GM12878 (cell line): ENCODE data around the gene COX6B2. TPM values are rescaled to one million over a fixed set of nuclear protein-coding genes. Genes with fewer than 3 reads are reported as not detected.

Experiments
- CBX3 ChIP-seq: fragments of 200-600 bp; sonication (generic); IDR thresholded peaks from 2 replicates; pipeline ENCODE4 v1.6.1; 2016; ENCODE audit warnings: low read depth, borderline replicate concordance
- CTCF ChIP-seq, 3 experiments: IDR thresholded peaks in 2 of 3; conservative IDR thresholded peaks in 1 of 3; 2 replicates each; pipeline ENCODE4 v1.5.1; 2011; ENCODE audit warnings: low read depth in 3 of 3, low read length in 3 of 3, mild to moderate bottlenecking in 3 of 3, control low read depth in 2 of 3, moderate library complexity in 2 of 3, inconsistent platforms in 1 of 3, mixed read lengths in 1 of 3; ENCODE audit not compliant: control insufficient read depth in 2 of 3, insufficient read depth in 1 of 3; ENCODE audit errors: extremely low read depth in 1 of 3
- E2F4 ChIP-seq: IDR thresholded peaks from 2 replicates; pipeline ENCODE4 v1.6.1; 2012; ENCODE audit warnings: low read depth, low read length, improper control_type of control experiment
- HSF1 ChIP-seq: fragments of 150-350 bp; IDR thresholded peaks from 2 replicates; pipeline ENCODE4 v1.6.1; 2014; ENCODE audit warnings: mild to moderate bottlenecking, low read depth, low read length
- IRF3 ChIP-seq: fragments of 450-650 bp; IDR thresholded peaks from 2 replicates; pipeline ENCODE4 v1.6.1; 2014; ENCODE audit warnings: mild to moderate bottlenecking
- MYC ChIP-seq: IDR thresholded peaks from 2 replicates; pipeline ENCODE4 v1.6.1; 2011; ENCODE audit warnings: mild to moderate bottlenecking, low read length, moderate library complexity, inconsistent platforms; ENCODE audit not compliant: insufficient read depth, insufficient replicate concordance, insufficient read length, severe bottlenecking
- PRDM15 ChIP-seq: fragments of 450-650 bp; formaldehyde crosslinking; IDR thresholded peaks from 2 replicates; pipeline ENCODE4 v1.4.0; 2020; ENCODE audit warnings: mild to moderate bottlenecking, moderate library complexity
- SUZ12 ChIP-seq: fragments of 200-600 bp; sonication (generic); IDR thresholded peaks from one replicate; pipeline ENCODE4 v1.6.1; 2018; ENCODE audit warnings: antibody characterized with exemption, mild to moderate bottlenecking; ENCODE audit not compliant: unreplicated experiment
- ZNF24 ChIP-seq: fragments of 450-650 bp; IDR thresholded peaks from 2 replicates; pipeline ENCODE4 v1.6.1; 2017; ENCODE audit warnings: antibody characterized with exemption, mild to moderate bottlenecking
- ZNF592 ChIP-seq: fragments of 450-650 bp; IDR thresholded peaks from 2 replicates; pipeline ENCODE4 v1.6.1; 2017; ENCODE audit warnings: mild to moderate bottlenecking, moderate library complexity
- polyA plus RNA-seq, 11 experiments: library from polyadenylated mRNA; depleted of rRNA in 4 of 11; unstranded in 6 of 11; stranded (reverse) in 5 of 11; fragments of >200 nt; fragmentation: Nextera tagmentation in 4 of 11; fragmentation: Illumina TruSeq in 1 of 11; extraction: Ambion mirVana in 4 of 11; extraction: Trizol in 1 of 11; gene quantifications; 1 replicate in 1 of 11; 2 replicates in 10 of 11; pipeline versions ENCODE4 v1.2.1 to v1.2.3, GENCODE V29; 2011 to 2016; ENCODE audit warnings: inconsistent platforms in 2 of 11, missing spikeins in 2 of 11, low read depth in 1 of 11
- total RNA-seq, 4 experiments: library from RNA; depleted of rRNA in 3 of 4; stranded (reverse); fragments of >200 nt in 3 of 4; fragmentation: Illumina TruSeq in 1 of 4; extraction: Trizol in 1 of 4; gene quantifications; 2 replicates each; pipeline versions ENCODE4 v1.2.1 to v1.2.3, GENCODE V29; 2013 to 2021

The COX6B2 gene
- total and polyA plus RNA-seq, 10 of the 15 experiments (the other 5 are each of a cell fraction or from before 2014, with no cell fraction given), result 0.05 to 0.08 (median 0.07) TPM; not detected in 6

- no peak for TF ChIP-seq PRDM15 (CRISPR knock-in tag)
- no peak for TF ChIP-seq MYC
- TF ChIP-seq ZNF24, result no peak
- no peak for TF ChIP-seq CBX3
- TF ChIP-seq ZNF592, result no peak
- no peak for TF ChIP-seq SUZ12
- peak; percentile 77 for TF ChIP-seq E2F4
- TF ChIP-seq HSF1, result no peak
- peak; percentile 11 to 19 (median 14); a peak in 3 of 6 replicates for TF ChIP-seq CTCF (IDR thresholded peaks at IDR 0.05 in 2 of 3, conservative IDR thresholded peaks at IDR 0.05 in 1 of 3; ENCODE audit: control insufficient read depth in 2 of 3, extremely low read depth in 1 of 3, insufficient read depth in 1 of 3, low read depth in 3 of 3, low read length in 3 of 3)
- TF ChIP-seq IRF3, result peak; percentile 97
Observed at GRCh38 chr19:55339105-55339888, 15.2 kb downstream of the COX6B2 start, which contains the start of gene KMT5C (continued).
